Heart right ventricle (tissue), 16 donors: ENCODE data around the gene PNPLA6. TPM values are rescaled to one million over a fixed set of nuclear protein-coding genes. Genes with fewer than 3 reads are reported as not detected.

Source experiments
- ATAC-seq, 8 donors: fragments of 200-7000 bp; cut with Tn5 transposase; one replicate each; pipeline ENCODE4 v1.9.1; 2020; ENCODE audit warnings: mild to moderate bottlenecking in 8 of 8, moderate library complexity in 8 of 8, moderate number of reproducible peaks in 1 of 8
- DNase-seq, 2 donors: peaks; one replicate each; pipeline ENCODE4 v3.0.0-alpha.2; 2020
- H3K27ac ChIP-seq, 10 donors: fragments of 200-600 bp; sonication (generic) in 2 of 10; one replicate each; pipeline versions ENCODE4 v1.5.0 to v1.8.0; 2020 to 2022; ENCODE audit warnings: mild to moderate bottlenecking in 3 of 10
- H3K27me3 ChIP-seq, 7 donors: fragments of 200-600 bp; one replicate each; pipeline ENCODE4 v1.8.0; 2021 to 2022; ENCODE audit warnings: mild to moderate bottlenecking in 2 of 7
- H3K36me3 ChIP-seq, 9 donors: fragments of 200-600 bp; sonication (generic) in 1 of 9; one replicate each; pipeline versions ENCODE4 v1.5.0 to v1.8.0; 2020 to 2022; ENCODE audit warnings: mild to moderate bottlenecking in 2 of 9
- H3K4me1 ChIP-seq, 9 donors: fragments of 200-600 bp; sonication (generic) in 1 of 9; one replicate each; pipeline versions ENCODE4 v1.5.0 to v1.8.0; 2020 to 2022; ENCODE audit warnings: mild to moderate bottlenecking in 4 of 9
- H3K4me3 ChIP-seq, 10 donors: fragments of 200-600 bp; sonication (generic) in 2 of 10; one replicate each; pipeline versions ENCODE4 v1.5.0 to v1.8.0; 2020 to 2022; ENCODE audit warnings: mild to moderate bottlenecking in 7 of 10, moderate library complexity in 2 of 10
- H3K9me3 ChIP-seq, 11 donors: fragments of 200-600 bp in 10 of 11; sonication (generic) in 2 of 11; one replicate each; pipeline versions ENCODE4 v1.5.0 to v1.8.0; 2013 to 2022; ENCODE audit warnings: mild to moderate bottlenecking in 2 of 11, control low read depth in 1 of 11, moderate library complexity in 1 of 11
- WGBS, 2 donors: extraction: QIAGEN DNeasy Blood & Tissue Kit; methylation state at CpG; one replicate each; pipeline ENCODE4 v1.1.7; 2013; ENCODE audit warnings: inconsistent platforms in 1 of 2; 5-methylcytosine and 5-hydroxymethylcytosine counted together
- intact Hi-C, 10 donors: fragments of 100-400 bp; cut with DNase I; formaldehyde crosslinking; loops; one replicate each; pipeline versions ENCODE4 v1.11.1 to v1.14.2; 2022
- polyA plus RNA-seq, 2 donors: library from polyadenylated mRNA; stranded (reverse); fragments of 200-250 nt; gene quantifications; one replicate each; pipeline ENCODE4 v1.2.3, GENCODE V29; 2013
- total RNA-seq, 10 donors: library from RNA; stranded (reverse); fragmentation: NEBNext Ultra II Directional in 3 of 10; extraction: Animal tissue kit (Norgen Biotek cat#: 25700) in 3 of 10; gene quantifications; one replicate each; pipeline versions ENCODE4 v1.2.1 to v1.2.4, GENCODE V29; 2021 to 2023
- TF ChIP-seq, protein P1 (sequence below), 9 donors: fragments of 200-600 bp; sonication (generic) in 2 of 9; IDR thresholded peaks; one replicate each; pipeline versions ENCODE4 v1.5.0 to v1.8.0; 2021 to 2022; ENCODE audit warnings: antibody characterized with exemption in 9 of 9, mild to moderate bottlenecking in 5 of 9, moderate library complexity in 1 of 9
- donor health status: Arrhythmogenic right ventricular cardiomyopathy.
- donor health status: ischemic (EF 13 %, LVEDD 7.1; RV severe dilation, severe dysfunction).
- donor health status: healthy with polysubstance abuse.
- donor health status: DM: no; HTN: yes; CAD: no.
- donor health status: DM: no; HTN: no; CAD: no.
- donor health status: ischemic (EF 25% LVEDD 6.9; RV normal size, moderate dysfunction).
- donor health status: ischemic (EF 25% LVEDD 5.7; RV mildly dilated, moderate dysfunction).
- donor health status: healthy.
- donor health status: DM: yes; HTN: yes; CAD: no.
- donor health status: Ischemic cardiomyopathy.
- donor health status: ischemic (EF 35%, LVEDD 5.7; RV mildly dilated, moderate dysfunction).
- donor health status: nonischemic (EF 11% LVEDD 7.7; RV severe dilation, severe dysfunction).
- donor health status: DM: yes; HTN: yes; CAD: no.
- donor health status: PGD.
- donor health status: ischemic (EF 29% LVEDD 5.4; RV normal size, mild dysfunction).
- donor health status: nonischemic (EF 23%, LVEDD 6.1; RV moderate dilation, normal function).

PNPLA6 gene
- total and polyA plus RNA-seq, 12 donors: 33.9 to 73.8 (median 41.6) TPM

GRCh38 chr19:7549429-7550148 lies 14.1 kb downstream of the PNPLA6 start:
- Histone ChIP-seq H3K9me3 (no peaks in the 10 kb centered on the region), H3K4me3 (no peak overlapping the region), H3K36me3 (peaks cover 0 to 67% (median 11%) of the 10 kb centered on the region in 9 donors), H3K27me3 (no peaks in the 10 kb centered on the region), H3K27ac (no peak overlapping the region), H3K4me1 (peaks cover 0 to 21% (median 0%) of the 10 kb centered on the region in 9 donors)
- DNase-seq (no peak), ATAC-seq (no peak)
- intact Hi-C loops: no loop called here
- 88 to 96% methylated on average over 36 of the region's 36 CpGs for WGBS, 2 donors
- TF ChIP-seq, protein P1, sequence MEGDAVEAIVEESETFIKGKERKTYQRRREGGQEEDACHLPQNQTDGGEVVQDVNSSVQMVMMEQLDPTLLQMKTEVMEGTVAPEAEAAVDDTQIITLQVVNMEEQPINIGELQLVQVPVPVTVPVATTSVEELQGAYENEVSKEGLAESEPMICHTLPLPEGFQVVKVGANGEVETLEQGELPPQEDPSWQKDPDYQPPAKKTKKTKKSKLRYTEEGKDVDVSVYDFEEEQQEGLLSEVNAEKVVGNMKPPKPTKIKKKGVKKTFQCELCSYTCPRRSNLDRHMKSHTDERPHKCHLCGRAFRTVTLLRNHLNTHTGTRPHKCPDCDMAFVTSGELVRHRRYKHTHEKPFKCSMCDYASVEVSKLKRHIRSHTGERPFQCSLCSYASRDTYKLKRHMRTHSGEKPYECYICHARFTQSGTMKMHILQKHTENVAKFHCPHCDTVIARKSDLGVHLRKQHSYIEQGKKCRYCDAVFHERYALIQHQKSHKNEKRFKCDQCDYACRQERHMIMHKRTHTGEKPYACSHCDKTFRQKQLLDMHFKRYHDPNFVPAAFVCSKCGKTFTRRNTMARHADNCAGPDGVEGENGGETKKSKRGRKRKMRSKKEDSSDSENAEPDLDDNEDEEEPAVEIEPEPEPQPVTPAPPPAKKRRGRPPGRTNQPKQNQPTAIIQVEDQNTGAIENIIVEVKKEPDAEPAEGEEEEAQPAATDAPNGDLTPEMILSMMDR (IDR thresholded peaks at IDR 0.05): no peak

DNA sequence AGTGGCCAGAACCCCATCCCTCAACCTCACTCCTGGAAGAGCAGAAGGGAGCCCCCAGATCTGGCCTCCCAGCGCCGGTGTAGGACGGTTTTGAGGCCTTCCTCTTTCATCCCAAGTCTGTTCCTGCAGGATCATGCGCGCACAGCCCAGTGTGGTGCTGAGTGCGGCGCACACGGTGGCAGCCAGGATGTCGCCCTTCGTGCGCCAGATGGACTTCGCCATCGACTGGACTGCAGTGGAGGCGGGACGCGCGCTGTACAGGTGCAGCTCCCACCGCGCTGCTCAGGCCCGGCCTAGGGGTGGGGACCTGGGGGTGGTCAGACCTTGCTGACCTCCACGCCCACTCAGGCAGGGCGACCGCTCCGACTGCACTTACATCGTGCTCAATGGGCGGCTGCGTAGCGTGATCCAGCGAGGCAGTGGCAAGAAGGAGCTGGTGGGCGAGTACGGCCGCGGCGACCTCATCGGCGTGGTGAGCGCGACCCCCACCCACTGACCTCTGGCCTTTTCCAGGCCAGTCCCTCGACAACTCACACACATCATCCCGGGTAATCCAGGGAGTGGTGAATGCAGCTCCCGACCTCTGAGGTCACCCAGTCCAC lies 14.8 kb downstream of the PNPLA6 start:
- Histone ChIP-seq H3K4me3 (no peak overlapping the region), H3K27me3 (no peaks in the 10 kb centered on the region), H3K9me3 (no peaks in the 10 kb centered on the region), H3K27ac (no peak overlapping the region), H3K36me3 (peaks cover 0 to 67% (median 16%) of the 10 kb centered on the region in 9 donors), H3K4me1 (peaks cover 0 to 14% (median 0%) of the 10 kb centered on the region in 9 donors)
- intact Hi-C loops: no loop called here
- TF ChIP-seq, protein P1 (IDR thresholded peaks at IDR 0.05): no peak
- 95 to 96% methylated on average over 41 of the region's 41 CpGs for WGBS, 2 donors
- DNase-seq: no peak
- peak in 2 of 8 donors; percentile 3 to 52 for ATAC-seq

GRCh38 chr19:7550987-7551761 lies 15.7 kb downstream of the PNPLA6 start:
- 28 to 35% methylated on average over 44 to 51 of the region's 51 CpGs for WGBS, 2 donors
- Histone ChIP-seq H3K27me3 (no peaks in the 10 kb centered on the region), H3K36me3 (peaks cover 0 to 69% (median 20%) of the 10 kb centered on the region in 9 donors), H3K4me1 (peaks cover 0 to 7% (median 0%) of the 10 kb centered on the region in 9 donors), H3K27ac (peak overlapping the region in 1 of 10 donors; percentile 10), H3K4me3 (peak overlapping the region in 8 of 10 donors; percentile 10 to 45 (median 41)), H3K9me3 (no peaks in the 10 kb centered on the region)
- DNase-seq (peak; percentile 69 to 74), ATAC-seq (peak; percentile 92 to 96 (median 94))
- intact Hi-C loops: loop anchor here in 1 of 10 donors (1.0 kb wide), 1 partner anchor 16 kb away; the partner anchor contains the start of gene PNPLA6
- TF ChIP-seq, protein P1 (IDR thresholded peaks at IDR 0.05): no peak

GRCh38 chr19:7552781-7553180 lies 17.3 kb downstream of the PNPLA6 start:
- TF ChIP-seq, protein P1 (IDR thresholded peaks at IDR 0.05): no peak
- Histone ChIP-seq H3K27ac (no peak overlapping the region), H3K27me3 (no peaks in the 10 kb centered on the region), H3K36me3 (peaks cover 0 to 79% (median 33%) of the 10 kb centered on the region in 9 donors), H3K4me3 (no peak overlapping the region), H3K9me3 (no peaks in the 10 kb centered on the region), H3K4me1 (peaks cover 0 to 6% (median 0%) of the 10 kb centered on the region in 9 donors)
- intact Hi-C loops: no loop called here
- DNase-seq: no peak
- WGBS, 2 donors: 71 to 91% methylated on average over 2 of the region's 2 CpGs
- no peak for ATAC-seq
